Skeletal muscle satellite cell (primary cell): ENCODE measurements around the gene LMF1.
A peak's percentile ranks its signal among the peaks of the same experiment; 100 is the strongest.

Experiments
- H3K27me3 ChIP-seq: 2 replicates; pipeline ENCODE4 v1.7.0; 2013; ENCODE audit warnings: low read length; ENCODE audit not compliant: control insufficient read depth, insufficient read depth
- H3K36me3 ChIP-seq: 2 replicates; pipeline ENCODE4 v1.7.0; 2013; ENCODE audit warnings: mild to moderate bottlenecking, control low read depth, low read length; ENCODE audit not compliant: insufficient read depth
- H3K4me1 ChIP-seq: 2 replicates; pipeline ENCODE4 v1.7.0; 2013; ENCODE audit warnings: low read length; ENCODE audit not compliant: control insufficient read depth, insufficient read depth
- H3K4me2 ChIP-seq: 2 replicates; pipeline ENCODE4 v1.7.0; 2013; ENCODE audit warnings: mild to moderate bottlenecking, low read length
- H3K4me3 ChIP-seq: 2 replicates; pipeline ENCODE4 v1.7.0; 2013; ENCODE audit warnings: low read length
- H3K9ac ChIP-seq: 2 replicates; pipeline ENCODE4 v1.7.0; 2013; ENCODE audit warnings: mild to moderate bottlenecking, low read depth, low read length, moderate library complexity
- H3K9me3 ChIP-seq: replicated peaks from 2 replicates; pipeline ENCODE4 v1.7.0; 2013; ENCODE audit warnings: mild to moderate bottlenecking, control low read depth, low read length

Gene LMF1

GRCh38 chr16:929227-930073, 41.3 kb downstream of the LMF1 start:
- no peaks in the 10 kb centered on the region for H3K9me3 ChIP-seq
- H3K27me3 ChIP-seq, result no peaks in the 10 kb centered on the region
- H3K4me3 ChIP-seq, result no peak overlapping the region
- no peak overlapping the region for H3K9ac ChIP-seq
- H3K4me1 ChIP-seq, result no peaks in the 10 kb centered on the region
- no peak overlapping the region for H3K4me2 ChIP-seq
- H3K36me3 ChIP-seq, result peaks cover 6% of the 10 kb centered on the region

- H3K4me2 ChIP-seq, result no peak overlapping the region
- H3K9ac ChIP-seq, result no peak overlapping the region
- H3K36me3 ChIP-seq, result peaks cover 6% of the 10 kb centered on the region
- no peak overlapping the region for H3K4me3 ChIP-seq
- no peaks in the 10 kb centered on the region for H3K27me3 ChIP-seq
- no peaks in the 10 kb centered on the region for H3K4me1 ChIP-seq
- H3K9me3 ChIP-seq, result no peaks in the 10 kb centered on the region
Observed at GRCh38 chr16:928526-928925, 42.3 kb downstream of the LMF1 start.

- H3K4me2 ChIP-seq, result no peak overlapping the region
- no peak overlapping the region for H3K4me3 ChIP-seq
- no peak overlapping the region for H3K9ac ChIP-seq
- peaks cover 6% of the 10 kb centered on the region for H3K36me3 ChIP-seq
- H3K4me1 ChIP-seq, result no peaks in the 10 kb centered on the region
- H3K27me3 ChIP-seq, result no peaks in the 10 kb centered on the region
- no peaks in the 10 kb centered on the region for H3K9me3 ChIP-seq
Observed at GRCh38 chr16:927931-928330, 42.9 kb downstream of the LMF1 start.

- Histone ChIP-seq H3K4me1 (no peaks in the 10 kb centered on the region), H3K4me2 (no peak overlapping the region), H3K4me3 (no peak overlapping the region), H3K36me3 (peaks cover 6% of the 10 kb centered on the region), H3K27me3 (no peaks in the 10 kb centered on the region), H3K9me3 (no peaks in the 10 kb centered on the region), H3K9ac (no peak overlapping the region)
Observed at GRCh38 chr16:927406-927805, 43.4 kb downstream of the LMF1 start.

GRCh38 chr16:926715-927114, 44.1 kb downstream of the LMF1 start:
- H3K4me1 ChIP-seq, result no peaks in the 10 kb centered on the region
- H3K9me3 ChIP-seq, result no peaks in the 10 kb centered on the region
- no peak overlapping the region for H3K4me3 ChIP-seq
- H3K9ac ChIP-seq, result no peak overlapping the region
- no peaks in the 10 kb centered on the region for H3K27me3 ChIP-seq
- H3K36me3 ChIP-seq, result peaks cover 6% of the 10 kb centered on the region
- no peak overlapping the region for H3K4me2 ChIP-seq

- Histone ChIP-seq H3K36me3 (peaks cover 8% of the 10 kb centered on the region), H3K4me2 (no peak overlapping the region), H3K9ac (no peak overlapping the region), H3K4me3 (no peak overlapping the region), H3K4me1 (peaks cover 16% of the 10 kb centered on the region), H3K27me3 (no peaks in the 10 kb centered on the region), H3K9me3 (no peaks in the 10 kb centered on the region)
Observed at GRCh38 chr16:924806-925205, 46.0 kb downstream of the LMF1 start.

GRCh38 chr16:924063-924462, 46.7 kb downstream of the LMF1 start:
- Histone ChIP-seq H3K36me3 (peaks cover 8% of the 10 kb centered on the region), H3K9ac (no peak overlapping the region), H3K27me3 (no peaks in the 10 kb centered on the region), H3K9me3 (no peaks in the 10 kb centered on the region), H3K4me2 (no peak overlapping the region), H3K4me1 (peaks cover 18% of the 10 kb centered on the region), H3K4me3 (no peak overlapping the region)

- Histone ChIP-seq H3K9ac (no peak overlapping the region), H3K4me1 (peaks cover 18% of the 10 kb centered on the region), H3K27me3 (no peaks in the 10 kb centered on the region), H3K4me3 (no peak overlapping the region), H3K36me3 (peaks cover 8% of the 10 kb centered on the region), H3K4me2 (no peak overlapping the region), H3K9me3 (no peaks in the 10 kb centered on the region)
Observed at GRCh38 chr16:923184-923583, 47.6 kb downstream of the LMF1 start.

GRCh38 chr16:922051-922450, 48.7 kb downstream of the LMF1 start:
- no peaks in the 10 kb centered on the region for H3K9me3 ChIP-seq
- H3K9ac ChIP-seq, result no peak overlapping the region
- H3K4me1 ChIP-seq, result peaks cover 18% of the 10 kb centered on the region
- H3K36me3 ChIP-seq, result peaks cover 8% of the 10 kb centered on the region
- no peak overlapping the region for H3K4me2 ChIP-seq
- H3K27me3 ChIP-seq, result no peaks in the 10 kb centered on the region
- no peak overlapping the region for H3K4me3 ChIP-seq

- Histone ChIP-seq H3K27me3 (no peaks in the 10 kb centered on the region), H3K9ac (no peak overlapping the region), H3K4me2 (no peak overlapping the region), H3K4me3 (no peak overlapping the region), H3K36me3 (peaks cover 8% of the 10 kb centered on the region), H3K9me3 (no peaks in the 10 kb centered on the region), H3K4me1 (peaks cover 18% of the 10 kb centered on the region)
Observed at GRCh38 chr16:921321-921905, 49.4 kb downstream of the LMF1 start.

- Histone ChIP-seq H3K4me1 (peaks cover 18% of the 10 kb centered on the region), H3K4me2 (peak overlapping the region; percentile 32), H3K36me3 (peaks cover 2% of the 10 kb centered on the region), H3K27me3 (no peaks in the 10 kb centered on the region), H3K9ac (peak overlapping the region; percentile 30), H3K9me3 (no peaks in the 10 kb centered on the region), H3K4me3 (no peak overlapping the region)
Observed at GRCh38 chr16:920717-921116, 50.1 kb downstream of the LMF1 start.
